ENCODE results near the gene PLXNB3. TPM values are rescaled to one million over a fixed set of nuclear protein-coding genes. Genes with fewer than 3 reads are reported as not detected.
A peak's percentile ranks its signal among the peaks of the same experiment; 100 is the strongest.

Gene PLXNB3
- polyA plus RNA-seq, 1 donor from 2014 or later: 0.48 TPM

DNA sequence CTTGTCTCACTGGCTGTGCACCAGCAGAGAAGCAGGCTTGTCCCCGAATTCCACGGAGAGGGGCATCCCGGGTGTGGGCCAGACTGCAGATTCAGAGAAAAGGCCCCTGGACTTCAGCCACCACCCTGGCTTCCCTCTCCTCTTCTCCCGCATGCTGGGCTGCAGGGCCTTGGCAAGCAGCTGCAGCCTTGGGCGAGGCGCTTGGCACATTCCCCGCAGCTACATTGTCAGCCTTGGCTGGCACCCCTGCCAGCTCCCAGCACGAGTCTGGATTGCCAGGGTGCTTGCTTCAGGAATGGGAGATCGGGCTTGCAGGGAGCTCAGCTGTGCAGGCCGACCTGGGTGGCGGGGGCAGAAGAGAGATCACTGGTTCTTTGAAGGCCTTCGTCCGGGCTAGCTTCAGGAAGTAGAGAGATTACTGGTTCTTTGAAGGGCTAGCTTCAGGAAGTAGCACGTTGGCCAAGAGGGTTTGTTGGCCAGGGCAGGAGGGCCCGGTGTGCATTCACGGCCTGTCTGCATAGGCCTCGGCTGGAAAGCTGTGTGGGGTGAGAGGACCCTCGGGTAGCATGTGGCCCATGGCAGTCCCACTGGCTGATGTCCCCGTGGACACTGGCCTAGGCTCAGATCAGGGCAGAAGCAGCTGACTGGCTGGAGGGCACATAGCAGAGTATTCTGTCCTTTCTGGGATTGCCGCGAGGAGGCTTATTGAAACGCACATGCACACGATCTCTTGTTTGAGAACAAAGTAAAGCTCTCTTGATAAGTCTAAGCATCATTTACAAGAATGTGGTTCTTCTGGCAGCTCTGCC, 36.7 kb upstream of the PLXNB3 start:
- H3K4me2 ChIP-seq (ENCODE audit: low read length): no peak overlapping the region
- no peaks in the 10 kb centered on the region for H4K20me1 ChIP-seq (ENCODE audit: insufficient read depth)
- no peak overlapping the region for H3K27ac ChIP-seq (ENCODE audit: low read length)
- TF ChIP-seq EZH2 (IDR thresholded peaks at IDR 0.05; ENCODE audit: borderline replicate concordance, insufficient read depth, low read length, poor library complexity, severe bottlenecking) (no peak), CTCF (IDR thresholded peaks at IDR 0.05; ENCODE audit: poor library complexity, severe bottlenecking) (no peak), EP300 (conservative IDR thresholded peaks at IDR 0.05; ENCODE audit: poor library complexity, severe bottlenecking) (no peak), RAD21 (conservative IDR thresholded peaks at IDR 0.05) (no peak), SMC3 (conservative IDR thresholded peaks at IDR 0.05; ENCODE audit: poor library complexity) (no peak), MXI1 (conservative IDR thresholded peaks at IDR 0.05; ENCODE audit: poor library complexity, severe bottlenecking) (no peak), POLR2AphosphoS5 (IDR thresholded peaks at IDR 0.05) (no peak), TAF1 (IDR thresholded peaks at IDR 0.05; ENCODE audit: low read depth) (no peak)
- TF ChIP-seq, protein P1, sequence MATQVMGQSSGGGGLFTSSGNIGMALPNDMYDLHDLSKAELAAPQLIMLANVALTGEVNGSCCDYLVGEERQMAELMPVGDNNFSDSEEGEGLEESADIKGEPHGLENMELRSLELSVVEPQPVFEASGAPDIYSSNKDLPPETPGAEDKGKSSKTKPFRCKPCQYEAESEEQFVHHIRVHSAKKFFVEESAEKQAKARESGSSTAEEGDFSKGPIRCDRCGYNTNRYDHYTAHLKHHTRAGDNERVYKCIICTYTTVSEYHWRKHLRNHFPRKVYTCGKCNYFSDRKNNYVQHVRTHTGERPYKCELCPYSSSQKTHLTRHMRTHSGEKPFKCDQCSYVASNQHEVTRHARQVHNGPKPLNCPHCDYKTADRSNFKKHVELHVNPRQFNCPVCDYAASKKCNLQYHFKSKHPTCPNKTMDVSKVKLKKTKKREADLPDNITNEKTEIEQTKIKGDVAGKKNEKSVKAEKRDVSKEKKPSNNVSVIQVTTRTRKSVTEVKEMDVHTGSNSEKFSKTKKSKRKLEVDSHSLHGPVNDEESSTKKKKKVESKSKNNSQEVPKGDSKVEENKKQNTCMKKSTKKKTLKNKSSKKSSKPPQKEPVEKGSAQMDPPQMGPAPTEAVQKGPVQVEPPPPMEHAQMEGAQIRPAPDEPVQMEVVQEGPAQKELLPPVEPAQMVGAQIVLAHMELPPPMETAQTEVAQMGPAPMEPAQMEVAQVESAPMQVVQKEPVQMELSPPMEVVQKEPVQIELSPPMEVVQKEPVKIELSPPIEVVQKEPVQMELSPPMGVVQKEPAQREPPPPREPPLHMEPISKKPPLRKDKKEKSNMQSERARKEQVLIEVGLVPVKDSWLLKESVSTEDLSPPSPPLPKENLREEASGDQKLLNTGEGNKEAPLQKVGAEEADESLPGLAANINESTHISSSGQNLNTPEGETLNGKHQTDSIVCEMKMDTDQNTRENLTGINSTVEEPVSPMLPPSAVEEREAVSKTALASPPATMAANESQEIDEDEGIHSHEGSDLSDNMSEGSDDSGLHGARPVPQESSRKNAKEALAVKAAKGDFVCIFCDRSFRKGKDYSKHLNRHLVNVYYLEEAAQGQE (IDR thresholded peaks at IDR 0.05; ENCODE audit: borderline replicate concordance): no peak
- no peaks in the 10 kb centered on the region for H3K27me3 ChIP-seq (ENCODE audit: insufficient read depth, low read depth, low read length)
- no peaks in the 10 kb centered on the region for H3F3A ChIP-seq (ENCODE audit: insufficient read depth, low read length, poor library complexity, severe bottlenecking)
- H3K9ac ChIP-seq (ENCODE audit: low read length): no peak overlapping the region
- H3K9me2 ChIP-seq (ENCODE audit: insufficient read depth, low read length): no peaks in the 10 kb centered on the region
- H2AFZ ChIP-seq (ENCODE audit: low read depth, low read length): no peak overlapping the region
- peaks cover 6% of the 10 kb centered on the region for H3K79me2 ChIP-seq (replicated peaks; ENCODE audit: insufficient read depth, low read length)
- no peaks in the 10 kb centered on the region for H3K9me3 ChIP-seq (ENCODE audit: low read length)
- H3K4me3 ChIP-seq (ENCODE audit: low read length): peak overlapping the region; percentile 52
- no peaks in the 10 kb centered on the region for H3K36me3 ChIP-seq (ENCODE audit: insufficient read depth, low read length)

DNA sequence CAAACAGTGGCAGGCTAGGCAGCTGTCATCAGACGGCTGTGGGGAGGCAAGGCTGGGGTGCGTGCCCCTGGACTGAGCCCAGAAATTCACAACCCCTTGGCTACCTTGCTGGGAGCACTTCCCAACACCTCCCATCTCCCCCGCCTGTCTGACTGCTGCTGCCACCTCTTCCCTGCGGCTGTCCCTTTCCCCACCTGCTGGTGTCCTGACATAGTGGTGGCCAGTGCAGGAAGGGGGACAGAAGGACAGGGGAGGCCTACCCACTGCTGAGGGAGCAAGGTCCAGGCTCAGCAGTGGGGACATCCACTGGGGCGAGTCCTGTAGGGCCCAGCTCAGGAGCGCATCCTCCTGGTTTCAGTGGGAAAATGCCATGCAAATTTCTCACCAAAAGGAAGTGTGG, 36.0 kb upstream of the PLXNB3 start:
- Histone ChIP-seq H3K4me2 (ENCODE audit: low read length) (no peak overlapping the region), H3K9me3 (ENCODE audit: low read length) (no peaks in the 10 kb centered on the region), H4K20me1 (ENCODE audit: insufficient read depth) (no peaks in the 10 kb centered on the region), H3F3A (ENCODE audit: insufficient read depth, low read length, poor library complexity, severe bottlenecking) (no peaks in the 10 kb centered on the region), H3K4me3 (ENCODE audit: low read length) (no peak overlapping the region), H3K79me2 (replicated peaks; ENCODE audit: insufficient read depth, low read length) (no peaks in the 10 kb centered on the region), H2AFZ (ENCODE audit: low read depth, low read length) (no peak overlapping the region), H3K36me3 (ENCODE audit: insufficient read depth, low read length) (no peaks in the 10 kb centered on the region), H3K9me2 (ENCODE audit: insufficient read depth, low read length) (no peaks in the 10 kb centered on the region), H3K27me3 (ENCODE audit: insufficient read depth, low read depth, low read length) (no peaks in the 10 kb centered on the region), H3K9ac (ENCODE audit: low read length) (no peak overlapping the region), H3K27ac (ENCODE audit: low read length) (no peak overlapping the region)
- no peak for TF ChIP-seq EP300 (conservative IDR thresholded peaks at IDR 0.05; ENCODE audit: poor library complexity, severe bottlenecking)
- TF ChIP-seq, protein P1 (IDR thresholded peaks at IDR 0.05; ENCODE audit: borderline replicate concordance): no peak
- no peak for TF ChIP-seq CTCF (IDR thresholded peaks at IDR 0.05; ENCODE audit: poor library complexity, severe bottlenecking)
- no peak for TF ChIP-seq POLR2AphosphoS5 (IDR thresholded peaks at IDR 0.05)

All from neural cell (in vitro differentiated cells).